Mesodermal cell (in vitro differentiated cells): ENCODE data around the gene SDK2.

Source experiments
- H3K27ac ChIP-seq: 2 replicates; pipeline ENCODE4 v1.7.0; 2013; ENCODE audit warnings: mild to moderate bottlenecking, low read depth, low read length, moderate library complexity; ENCODE audit not compliant: severe bottlenecking
- H3K36me3 ChIP-seq: 2 replicates; pipeline ENCODE4 v1.7.1; 2013; ENCODE audit warnings: mild to moderate bottlenecking, low read length, moderate library complexity; ENCODE audit not compliant: control insufficient read depth, insufficient read depth
- H3K4me1 ChIP-seq: one replicate; pipeline ENCODE4 v1.7.1; 2013; ENCODE audit warnings: mild to moderate bottlenecking, low read length; ENCODE audit not compliant: insufficient read depth, control insufficient read depth, poor library complexity, severe bottlenecking
- H3K4me3 ChIP-seq: 2 replicates; pipeline ENCODE4 v1.7.0; 2013; ENCODE audit warnings: low read length, control low read depth, mild to moderate bottlenecking; ENCODE audit not compliant: insufficient read depth, poor library complexity, severe bottlenecking; ENCODE audit errors: extremely low read depth
- H3K9me3 ChIP-seq: 2 replicates; pipeline ENCODE4 v1.7.1; 2013; ENCODE audit warnings: mild to moderate bottlenecking, low read length, moderate library complexity; ENCODE audit not compliant: control insufficient read depth
- WGBS, 2 experiments: methylation state at CpG; one replicate each; pipeline ENCODE4 v1.1.5; 2013; ENCODE audit warnings: missing lambda C conversion rate in 2 of 2; ENCODE audit not compliant: insufficient coverage in 2 of 2; 5-methylcytosine and 5-hydroxymethylcytosine counted together

SDK2 gene

DNA sequence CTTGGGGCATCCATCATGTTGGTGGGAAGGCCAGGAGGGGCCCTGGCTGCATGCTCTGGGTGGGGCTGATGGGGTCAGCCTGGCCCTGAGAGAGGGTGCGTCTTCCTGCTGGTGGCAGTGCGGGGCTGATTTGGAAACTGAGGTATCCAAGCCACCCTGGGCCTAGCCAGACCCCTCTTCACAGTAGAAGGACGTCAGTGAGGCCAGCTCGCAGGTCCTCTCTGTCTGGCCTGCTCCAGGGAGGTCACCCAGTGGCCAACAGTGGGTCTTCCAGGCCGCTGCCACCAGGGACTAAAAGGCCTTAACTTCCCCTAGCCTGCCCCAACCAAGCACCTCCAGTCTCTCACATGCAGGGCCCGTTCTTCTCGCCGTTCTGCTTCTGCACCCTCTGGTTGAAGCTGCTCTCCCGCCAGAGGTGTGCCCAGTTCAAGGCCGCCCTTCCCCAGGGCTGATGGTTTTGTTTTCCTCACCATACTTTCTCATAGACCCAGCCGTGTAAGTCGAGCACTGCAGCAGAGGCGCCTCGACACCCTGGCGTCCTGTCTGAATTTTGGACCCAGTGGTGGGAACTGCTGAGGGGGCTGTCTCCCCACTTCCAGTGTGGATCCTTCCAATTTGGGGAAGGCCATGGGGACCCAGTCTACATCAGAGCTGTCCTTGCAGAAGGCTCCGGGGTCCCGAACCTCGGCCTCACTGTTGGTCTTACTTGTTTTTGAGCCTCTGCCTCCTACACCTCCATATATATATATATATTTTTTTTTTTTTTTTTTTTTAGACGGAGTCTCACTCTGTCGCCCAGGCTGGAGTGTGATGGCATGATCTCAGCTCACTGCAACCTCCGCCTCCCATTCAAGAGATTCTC, 289.6 kb downstream of the SDK2 start:
- WGBS, 2 experiments = 91 to 94% methylated on average over 8 to 13 of the region's 21 CpGs
- no peak overlapping the region for H3K4me3 ChIP-seq
- H3K4me1 ChIP-seq = peaks cover 9% of the 10 kb centered on the region
- H3K27ac ChIP-seq = no peak overlapping the region
- no peaks in the 10 kb centered on the region for H3K36me3 ChIP-seq
- no peaks in the 10 kb centered on the region for H3K9me3 ChIP-seq

DNA sequence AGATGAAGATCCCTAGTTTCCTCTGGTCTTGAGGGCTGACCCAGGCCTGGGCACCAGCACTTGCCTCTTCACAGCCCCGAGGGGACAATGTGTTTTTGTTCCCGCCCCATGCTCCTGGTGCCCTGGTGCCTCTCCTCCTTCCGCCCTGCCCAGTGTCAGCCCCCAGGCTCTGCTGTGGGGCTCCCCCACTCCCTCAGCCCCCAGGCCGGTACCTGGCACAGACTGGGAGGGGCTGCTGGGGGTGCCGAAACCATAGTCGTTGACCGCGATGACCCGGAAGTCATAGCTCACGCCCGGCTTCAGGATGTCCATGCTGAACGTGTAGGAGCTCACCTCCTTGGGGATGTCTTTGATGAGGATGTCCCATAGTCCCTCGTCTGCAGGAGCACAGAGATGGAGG, 292.0 kb downstream of the SDK2 start:
- peaks cover 31% of the 10 kb centered on the region for H3K4me1 ChIP-seq
- WGBS, 2 experiments = 94 to 97% methylated on average over 7 to 12 of the region's 13 CpGs
- H3K27ac ChIP-seq = no peak overlapping the region
- H3K9me3 ChIP-seq = no peaks in the 10 kb centered on the region
- no peaks in the 10 kb centered on the region for H3K36me3 ChIP-seq
- H3K4me3 ChIP-seq = no peak overlapping the region

DNA sequence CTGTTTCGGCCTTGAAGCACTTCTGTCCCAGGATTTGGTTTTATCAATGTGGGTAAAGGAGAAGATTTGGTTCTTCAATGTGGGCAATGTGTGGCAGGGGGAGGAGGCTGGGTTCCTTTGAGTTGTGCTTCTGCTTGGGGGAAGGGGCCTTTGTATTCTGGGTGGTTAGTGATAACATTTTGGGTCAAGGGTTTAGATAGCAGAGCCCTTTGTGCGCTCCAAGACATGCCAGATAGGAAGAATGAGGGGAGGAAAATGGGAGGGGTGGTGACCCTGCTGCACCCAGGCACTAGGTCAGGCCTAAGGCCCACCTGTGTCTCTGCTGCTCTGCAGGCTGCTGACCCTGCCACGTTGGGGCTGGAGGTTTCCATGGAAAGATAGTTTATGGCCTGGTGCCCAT, 292.5 kb downstream of the SDK2 start:
- Histone ChIP-seq H3K27ac (no peak overlapping the region), H3K4me3 (no peak overlapping the region), H3K9me3 (no peaks in the 10 kb centered on the region), H3K4me1 (peaks cover 32% of the 10 kb centered on the region), H3K36me3 (no peaks in the 10 kb centered on the region)
- WGBS, 2 experiments = 85 to 88% methylated on average over 1 to 2 of the region's 3 CpGs

DNA sequence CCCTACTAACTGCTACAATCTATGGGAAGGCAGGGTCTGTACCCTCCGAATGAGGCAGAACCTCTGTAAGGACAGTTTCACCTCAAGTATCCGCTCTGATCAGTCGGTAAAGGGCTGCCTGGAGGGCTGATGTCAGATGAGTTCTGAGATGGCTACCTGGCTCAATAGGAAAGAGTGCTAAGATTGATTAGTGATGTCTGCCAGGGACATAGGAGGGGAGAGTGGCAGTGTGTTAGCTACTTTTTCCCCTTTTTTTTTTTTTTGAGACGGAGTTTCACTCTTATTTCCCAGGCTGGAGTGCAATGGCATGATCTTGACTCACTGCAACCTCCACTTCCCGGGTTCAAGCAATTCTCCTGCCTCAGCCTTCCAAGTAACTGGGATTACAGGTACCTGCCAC, 293.4 kb downstream of the SDK2 start:
- Histone ChIP-seq H3K27ac (no peak overlapping the region), H3K9me3 (no peaks in the 10 kb centered on the region), H3K36me3 (no peaks in the 10 kb centered on the region), H3K4me3 (no peak overlapping the region), H3K4me1 (peaks cover 25% of the 10 kb centered on the region)
- WGBS, 2 experiments = 92 to 94% methylated on average over 3 to 4 of the region's 5 CpGs

DNA sequence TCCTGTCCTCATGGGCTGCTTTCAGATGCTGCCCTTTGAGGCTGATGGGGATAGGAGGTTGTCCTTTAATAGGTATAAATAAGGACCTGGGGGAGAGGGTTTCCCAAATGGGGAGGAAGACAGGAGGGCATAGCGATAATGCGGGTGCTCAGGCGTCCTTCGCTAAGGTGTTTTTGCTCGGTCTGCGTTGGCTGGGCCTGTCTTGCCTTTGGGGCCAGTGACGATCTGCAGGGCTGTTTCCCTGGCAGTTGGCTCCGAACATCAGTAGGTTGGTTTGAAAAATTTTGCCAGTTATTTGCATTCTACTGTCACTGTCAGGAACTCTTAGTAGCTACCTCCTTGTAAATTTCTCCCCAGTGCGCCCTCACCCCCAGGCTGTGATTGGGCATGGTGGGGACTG, 294.6 kb downstream of the SDK2 start:
- Histone ChIP-seq H3K9me3 (no peaks in the 10 kb centered on the region), H3K36me3 (peaks cover 1% of the 10 kb centered on the region), H3K4me3 (no peak overlapping the region), H3K4me1 (peaks cover 24% of the 10 kb centered on the region), H3K27ac (peak overlapping the region; percentile 62)
- WGBS, 2 experiments = 92 to 93% methylated on average over 7 to 9 of the region's 9 CpGs

DNA sequence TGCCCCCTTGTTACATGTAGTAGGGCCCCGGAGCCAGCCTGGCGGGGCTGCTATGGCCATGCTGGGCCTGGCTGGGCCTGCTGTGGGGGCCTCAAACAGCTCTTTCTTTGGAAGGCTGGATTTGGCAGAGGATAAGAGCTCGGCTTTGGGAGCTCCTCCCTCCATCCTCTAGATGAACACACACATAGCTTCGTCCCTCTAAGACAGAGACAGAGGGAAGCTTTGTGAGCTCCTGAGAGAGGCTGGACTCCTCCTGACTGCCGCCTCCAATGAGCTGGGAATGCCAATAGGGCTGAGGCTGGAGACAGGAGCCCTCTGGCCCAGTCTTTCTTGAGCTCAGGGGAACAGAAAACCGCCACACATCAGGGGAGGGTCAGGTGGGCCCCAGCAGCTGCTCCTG, 295.1 kb downstream of the SDK2 start:
- H3K4me3 ChIP-seq = no peak overlapping the region
- peak overlapping the region; percentile 62 for H3K27ac ChIP-seq
- no peaks in the 10 kb centered on the region for H3K9me3 ChIP-seq
- H3K36me3 ChIP-seq = peaks cover 3% of the 10 kb centered on the region
- WGBS, 2 experiments = 68 to 78% methylated on average over 5 to 6 of the region's 6 CpGs
- peaks cover 29% of the 10 kb centered on the region for H3K4me1 ChIP-seq

DNA sequence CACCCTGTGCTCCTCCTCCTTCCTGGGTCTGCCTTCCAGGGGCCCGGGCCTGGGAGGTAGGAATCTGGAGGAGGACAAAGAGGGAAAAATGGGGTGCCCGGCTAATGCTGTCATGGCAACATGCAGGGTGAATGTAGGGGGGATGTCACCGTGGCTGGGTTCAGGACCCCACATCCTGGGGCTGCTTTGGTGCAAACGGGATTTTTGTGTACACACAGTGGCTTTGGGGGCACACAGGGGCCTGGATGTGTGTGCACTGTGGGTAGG, 295.5 kb downstream of the SDK2 start:
- Histone ChIP-seq H3K27ac (peak overlapping the region; percentile 62), H3K4me3 (no peak overlapping the region), H3K9me3 (no peaks in the 10 kb centered on the region), H3K36me3 (peaks cover 3% of the 10 kb centered on the region), H3K4me1 (peaks cover 33% of the 10 kb centered on the region)
- WGBS, 2 experiments = 36 to 46% methylated on average over 2 of the region's 4 CpGs

DNA sequence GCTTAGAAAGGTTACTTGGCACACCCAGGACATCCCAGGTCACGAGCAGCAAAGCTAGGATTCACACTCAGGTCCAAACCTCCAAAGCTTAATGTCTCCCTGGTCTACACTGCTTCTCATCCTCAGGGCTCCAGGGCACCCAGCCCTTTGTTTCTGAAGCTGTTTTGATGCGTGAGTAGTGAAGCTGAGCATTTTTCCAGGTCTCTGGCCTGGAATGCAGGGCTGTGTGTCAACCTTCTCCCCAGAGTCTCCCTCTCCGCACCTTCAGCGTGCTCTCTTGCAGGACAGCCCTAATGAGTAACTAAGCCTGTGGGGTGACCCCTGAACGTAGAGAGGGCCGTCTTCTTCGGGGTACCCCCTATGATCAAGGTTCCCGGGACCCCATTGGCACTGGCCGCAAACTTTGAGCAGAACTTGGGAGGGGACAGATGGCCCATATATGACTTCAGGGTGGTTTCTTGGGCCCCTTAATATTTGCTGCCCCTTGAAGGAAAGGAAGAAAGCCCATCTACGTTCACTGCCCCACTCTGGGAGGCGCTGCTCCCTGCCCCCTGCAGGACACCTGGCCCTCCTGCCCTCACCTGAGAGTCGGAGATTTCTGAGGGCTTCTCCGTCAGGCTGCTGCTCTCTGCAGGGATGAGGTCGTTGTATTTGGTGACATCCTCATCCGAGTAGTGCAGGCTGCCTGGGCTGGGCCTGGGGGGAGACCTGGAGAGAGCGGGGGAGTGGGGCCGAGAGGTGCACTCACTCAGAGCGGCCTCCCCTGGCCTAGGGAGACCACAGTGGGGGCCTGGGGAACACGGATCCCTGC, 296.0 kb downstream of the SDK2 start:
- 83 to 84% methylated on average over 17 to 18 of the region's 19 CpGs for WGBS, 2 experiments
- H3K4me1 ChIP-seq = peaks cover 36% of the 10 kb centered on the region
- no peaks in the 10 kb centered on the region for H3K9me3 ChIP-seq
- H3K36me3 ChIP-seq = peaks cover 3% of the 10 kb centered on the region
- H3K4me3 ChIP-seq = no peak overlapping the region
- H3K27ac ChIP-seq = peak overlapping the region; percentile 62

DNA sequence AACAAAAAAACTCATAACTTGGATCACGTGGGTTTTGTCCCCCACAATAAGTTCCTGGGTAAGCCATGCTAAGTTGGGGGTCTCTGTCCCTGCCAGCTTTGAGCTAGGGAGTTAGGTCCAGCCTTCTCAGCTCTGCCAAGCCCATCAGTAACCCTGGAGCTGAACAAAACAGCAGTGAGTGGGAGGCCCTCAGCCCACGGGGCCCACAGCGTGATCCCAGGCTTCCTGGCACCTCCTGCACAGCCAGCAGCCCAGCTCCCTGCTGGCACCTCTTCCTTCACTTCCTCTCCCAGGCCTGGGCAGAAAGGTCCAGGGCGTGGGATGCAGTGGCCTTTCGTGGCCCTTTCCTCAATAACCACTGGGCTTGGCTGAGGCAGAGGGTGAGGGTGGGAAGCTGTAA, 296.9 kb downstream of the SDK2 start:
- WGBS, 2 experiments = 69 to 80% methylated on average over 2 to 3 of the region's 5 CpGs
- Histone ChIP-seq H3K9me3 (no peaks in the 10 kb centered on the region), H3K27ac (peak overlapping the region; percentile 23)

DNA sequence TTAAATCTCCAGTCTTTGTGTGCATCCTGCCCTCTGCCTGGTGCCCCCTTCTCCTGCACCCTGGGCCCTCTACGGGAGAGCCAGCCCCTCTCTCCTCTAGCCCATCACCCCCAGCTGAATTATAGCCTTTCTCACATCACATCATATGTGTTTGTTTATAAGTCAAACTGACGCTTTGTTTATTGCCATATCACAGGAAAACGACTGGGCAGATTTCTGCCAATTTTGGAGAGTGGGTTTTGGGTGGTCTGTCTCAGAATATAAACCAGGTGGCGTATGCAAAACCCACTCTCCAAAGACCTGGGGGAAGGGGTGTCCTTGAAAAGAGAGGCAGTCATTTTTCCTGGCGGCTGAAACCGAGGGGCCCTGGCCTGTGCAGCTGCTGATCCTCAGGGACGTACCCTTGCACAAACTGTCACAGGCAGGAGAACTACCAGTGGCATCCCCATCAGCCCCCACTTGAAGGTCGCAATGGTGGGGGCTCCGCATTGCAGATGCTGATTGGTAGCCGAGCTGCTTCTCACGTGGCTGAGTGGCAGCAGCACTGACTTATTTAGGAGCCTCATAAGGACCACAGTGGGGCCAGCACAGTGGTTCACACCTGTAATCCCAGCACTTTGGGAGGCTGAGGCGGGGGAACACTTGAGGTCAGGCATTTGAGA, 297.6 kb downstream of the SDK2 start:
- WGBS, 2 experiments = 81 to 95% methylated on average over 7 to 8 of the region's 12 CpGs
- H3K27ac ChIP-seq = no peak overlapping the region
- no peaks in the 10 kb centered on the region for H3K9me3 ChIP-seq
- H3K4me1 ChIP-seq = peaks cover 45% of the 10 kb centered on the region
- H3K4me3 ChIP-seq = no peak overlapping the region
- peaks cover 3% of the 10 kb centered on the region for H3K36me3 ChIP-seq

More for the DNA sequence above, 296.9 kb downstream of the SDK2 start:
- H3K4me3 ChIP-seq = no peak overlapping the region
- H3K36me3 ChIP-seq = peaks cover 3% of the 10 kb centered on the region
- H3K4me1 ChIP-seq = peaks cover 38% of the 10 kb centered on the region
